DOHH2 (cell line): ENCODE measurements around the gene KRTAP17-1.

ENCODE experiments used
- EZH2phosphoT487 ChIP-seq: fragments of 200-600 bp; sonication (generic); IDR thresholded peaks from 2 replicates; pipeline ENCODE4 v1.6.1; 2017; ENCODE audit warnings: borderline replicate concordance, mild to moderate bottlenecking, antibody characterized with exemption, low read length, moderate library complexity, mixed read lengths
- TF ChIP-seq, protein P1 (sequence below): fragments of 200-600 bp; sonication (generic); IDR thresholded peaks from one replicate; pipeline ENCODE4 v1.5.1; 2014; ENCODE audit warnings: antibody characterized with exemption, mild to moderate bottlenecking, low read depth, low read length; ENCODE audit not compliant: poor library complexity, severe bottlenecking

- TF ChIP-seq, protein P1, sequence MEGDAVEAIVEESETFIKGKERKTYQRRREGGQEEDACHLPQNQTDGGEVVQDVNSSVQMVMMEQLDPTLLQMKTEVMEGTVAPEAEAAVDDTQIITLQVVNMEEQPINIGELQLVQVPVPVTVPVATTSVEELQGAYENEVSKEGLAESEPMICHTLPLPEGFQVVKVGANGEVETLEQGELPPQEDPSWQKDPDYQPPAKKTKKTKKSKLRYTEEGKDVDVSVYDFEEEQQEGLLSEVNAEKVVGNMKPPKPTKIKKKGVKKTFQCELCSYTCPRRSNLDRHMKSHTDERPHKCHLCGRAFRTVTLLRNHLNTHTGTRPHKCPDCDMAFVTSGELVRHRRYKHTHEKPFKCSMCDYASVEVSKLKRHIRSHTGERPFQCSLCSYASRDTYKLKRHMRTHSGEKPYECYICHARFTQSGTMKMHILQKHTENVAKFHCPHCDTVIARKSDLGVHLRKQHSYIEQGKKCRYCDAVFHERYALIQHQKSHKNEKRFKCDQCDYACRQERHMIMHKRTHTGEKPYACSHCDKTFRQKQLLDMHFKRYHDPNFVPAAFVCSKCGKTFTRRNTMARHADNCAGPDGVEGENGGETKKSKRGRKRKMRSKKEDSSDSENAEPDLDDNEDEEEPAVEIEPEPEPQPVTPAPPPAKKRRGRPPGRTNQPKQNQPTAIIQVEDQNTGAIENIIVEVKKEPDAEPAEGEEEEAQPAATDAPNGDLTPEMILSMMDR = no peak
- TF ChIP-seq EZH2phosphoT487 = no peak
Observed at GRCh38 chr17:41271858-41272257, 43.7 kb downstream of the KRTAP17-1 start.
